H9 (cell line): ENCODE results near the gene RDH5. TPM values are rescaled to one million over a fixed set of nuclear protein-coding genes. Genes with fewer than 3 reads are reported as not detected.

Experiments used
- DNase-seq: peaks from one replicate; pipeline ENCODE4 v3.0.0-alpha.2; 2017
- H2AFZ ChIP-seq: one replicate; pipeline ENCODE4 v1.6.1; 2013; ENCODE audit warnings: mild to moderate bottlenecking, low read length, control low read depth, moderate library complexity
- H2AK5ac ChIP-seq: 2 replicates; pipeline ENCODE4 v1.6.1; 2013; ENCODE audit warnings: low read length, control low read depth, mixed read lengths; ENCODE audit not compliant: insufficient read length
- H2BK120ac ChIP-seq: one replicate; pipeline ENCODE4 v1.6.1; 2013; ENCODE audit warnings: low read depth, mild to moderate bottlenecking, low read length, control low read depth, inconsistent platforms; ENCODE audit not compliant: poor library complexity, severe bottlenecking
- H2BK12ac ChIP-seq: 2 replicates; pipeline ENCODE4 v1.6.1; 2013; ENCODE audit warnings: low read length, control low read depth, mixed read lengths, low read depth; ENCODE audit not compliant: insufficient read length
- H2BK15ac ChIP-seq: 2 replicates; pipeline ENCODE4 v1.6.1; 2013; ENCODE audit warnings: low read depth, low read length, control low read depth
- H2BK20ac ChIP-seq: one replicate; pipeline ENCODE4 v1.6.1; 2013; ENCODE audit warnings: low read depth, mild to moderate bottlenecking, low read length, control low read depth, inconsistent platforms; ENCODE audit not compliant: poor library complexity, severe bottlenecking
- H2BK5ac ChIP-seq: 2 replicates; pipeline ENCODE4 v1.6.1; 2013; ENCODE audit warnings: low read length, control low read depth, mixed read lengths; ENCODE audit not compliant: insufficient read length
- H3K14ac ChIP-seq: 2 replicates; pipeline ENCODE4 v1.6.1; 2013; ENCODE audit warnings: low read length, control low read depth; ENCODE audit not compliant: insufficient read depth
- H3K18ac ChIP-seq: 2 replicates; pipeline ENCODE4 v1.6.1; 2013; ENCODE audit warnings: low read depth, mild to moderate bottlenecking, mixed read lengths, low read length, control low read depth; ENCODE audit not compliant: insufficient read length
- H3K23ac ChIP-seq: 2 replicates; pipeline ENCODE4 v1.6.1; 2013; ENCODE audit warnings: low read length, control low read depth, mixed read lengths, low read depth; ENCODE audit not compliant: insufficient read length
- H3K23me2 ChIP-seq: 2 replicates; pipeline ENCODE4 v1.6.1; 2013; ENCODE audit warnings: low read depth, mild to moderate bottlenecking, mixed read lengths, low read length, control low read depth; ENCODE audit not compliant: insufficient read length, poor library complexity, severe bottlenecking
- H3K27ac ChIP-seq: 2 replicates; pipeline ENCODE4 v1.5.1; 2013; ENCODE audit warnings: low read length, control low read depth, mixed read lengths, low read depth; ENCODE audit not compliant: insufficient read length
- H3K27me3 ChIP-seq: 2 replicates; pipeline ENCODE4 v1.6.1; 2013; ENCODE audit warnings: low read length, control low read depth, inconsistent platforms; ENCODE audit not compliant: insufficient read depth
- H3K4ac ChIP-seq: 2 replicates; pipeline ENCODE4 v1.6.1; 2013; ENCODE audit warnings: low read depth, mild to moderate bottlenecking, control low read depth, inconsistent platforms, low read length, moderate library complexity
- H3K4me1 ChIP-seq: 2 replicates; pipeline ENCODE4 v1.6.1; 2013; ENCODE audit warnings: low read length, control low read depth, inconsistent platforms; ENCODE audit not compliant: insufficient read depth
- H3K4me2 ChIP-seq: 2 replicates; pipeline ENCODE4 v1.6.1; 2013; ENCODE audit warnings: low read length, control low read depth, mixed read lengths; ENCODE audit not compliant: insufficient read length, insufficient read depth
- H3K56ac ChIP-seq: 2 replicates; pipeline ENCODE4 v1.6.1; 2013; ENCODE audit warnings: low read depth, mild to moderate bottlenecking, mixed read lengths, low read length, control low read depth; ENCODE audit not compliant: insufficient read length
- H3K79me1 ChIP-seq: 2 replicates; pipeline ENCODE4 v1.6.1; 2013; ENCODE audit warnings: low read depth, mild to moderate bottlenecking, moderate library complexity, low read length, control low read depth, inconsistent platforms; ENCODE audit not compliant: insufficient read depth, poor library complexity, severe bottlenecking
- H3K79me2 ChIP-seq: 2 replicates; pipeline ENCODE4 v1.6.1; 2013; ENCODE audit warnings: low read length, control low read depth, inconsistent platforms; ENCODE audit not compliant: insufficient read depth
- H3K9ac ChIP-seq: 2 replicates; pipeline ENCODE4 v1.6.1; 2013; ENCODE audit warnings: low read length, control low read depth, mixed read lengths; ENCODE audit not compliant: insufficient read length; ENCODE audit errors: extremely low read depth
- H3K9me3 ChIP-seq: one replicate; pipeline ENCODE4 v1.6.1; 2013; ENCODE audit warnings: low read depth, low read length, inconsistent platforms; ENCODE audit not compliant: control insufficient read depth
- H3T11ph ChIP-seq: one replicate; pipeline ENCODE4 v1.6.1; 2013; ENCODE audit warnings: mild to moderate bottlenecking, low read length, control low read depth, inconsistent platforms
- H4K20me1 ChIP-seq: one replicate; pipeline ENCODE4 v1.6.1; 2013; ENCODE audit not compliant: control insufficient read depth, insufficient read length, insufficient read depth
- H4K5ac ChIP-seq: 2 replicates; pipeline ENCODE4 v1.6.1; 2013; ENCODE audit warnings: low read depth, mild to moderate bottlenecking, mixed read lengths, low read length, control low read depth; ENCODE audit not compliant: insufficient read length
- H4K8ac ChIP-seq: replicated peaks from 2 replicates; pipeline ENCODE4 v1.6.1; 2013; ENCODE audit warnings: low read length, control low read depth, mixed read lengths, low read depth; ENCODE audit not compliant: insufficient read length
- H4K91ac ChIP-seq: 2 replicates; pipeline ENCODE4 v1.6.1; 2013; ENCODE audit warnings: low read depth, mild to moderate bottlenecking, moderate library complexity, mixed read lengths, low read length, control low read depth; ENCODE audit not compliant: insufficient read length
- H3K27ac Mint-ChIP-seq, 3 experiments: 2 replicates in 2 of 3; 3 replicates in 1 of 3; pipeline ENCODE4 v1.8.0; 2020 to 2021; ENCODE audit warnings: mixed read lengths in 3 of 3, mild to moderate bottlenecking in 1 of 3, moderate library complexity in 1 of 3
- H3K27me3 Mint-ChIP-seq: 2 replicates; pipeline ENCODE4 v1.8.0; 2021; ENCODE audit warnings: low read depth, mild to moderate bottlenecking, moderate library complexity, mixed read lengths
- H3K36me3 Mint-ChIP-seq, 3 experiments: 2 replicates in 2 of 3; 3 replicates in 1 of 3; pipeline ENCODE4 v1.8.0; 2020 to 2021; ENCODE audit warnings: low read depth in 3 of 3, mixed read lengths in 3 of 3; ENCODE audit not compliant: insufficient read depth in 1 of 3
- H3K4me1 Mint-ChIP-seq, 2 experiments: 2 replicates each; pipeline ENCODE4 v1.8.0; 2020; ENCODE audit warnings: mixed read lengths in 2 of 2
- H3K4me3 Mint-ChIP-seq, 2 experiments: 2 replicates in 1 of 2; 3 replicates in 1 of 2; pipeline ENCODE4 v1.8.0; 2020 to 2021; ENCODE audit warnings: mild to moderate bottlenecking in 2 of 2, mixed read lengths in 2 of 2, moderate library complexity in 1 of 2
- H3K9me3 Mint-ChIP-seq, 2 experiments: 2 replicates in 1 of 2; 3 replicates in 1 of 2; pipeline ENCODE4 v1.8.0; 2020; ENCODE audit warnings: mild to moderate bottlenecking in 2 of 2, mixed read lengths in 2 of 2, moderate library complexity in 1 of 2
- CTCF ChIP-seq: fragments of 200-600 bp; sonication (generic); conservative IDR thresholded peaks from 3 replicates; pipeline ENCODE4 v1.8.0; 2021; ENCODE audit warnings: antibody characterized with exemption, mild to moderate bottlenecking
- WGBS: extraction: QIAGEN DNeasy Blood & Tissue Kit; methylation state at CpG from one replicate; pipeline ENCODE4 v1.1.7; 2013; ENCODE audit warnings: missing lambda C conversion rate, low lambda C conversion rate, mixed read lengths; ENCODE audit not compliant: insufficient read length; ENCODE audit errors: extremely low coverage; 5-methylcytosine and 5-hydroxymethylcytosine counted together
- total RNA-seq: library from RNA; stranded (reverse); gene quantifications from 2 replicates; pipeline ENCODE4 v1.2.1, GENCODE V29; 2021

RDH5 gene
- total RNA-seq, 1 experiment from 2014 or later: 6.6 TPM

GRCh38 chr12:55715833-55716581 is 4.2 kb upstream of the RDH5 start, which contains the start of gene BLOC1S1:
Gene BLOC1S1, plus strand, starts transcription at chr12:55716046. Its CDS starts 6 bp downstream, at chr12:55716052.
- H3K9me3 Mint-ChIP-seq: peaks cover 0 to 3% of the 10 kb centered on the region in 2 experiments; a peak in 3 of 5 replicates
- Histone ChIP-seq H3K23me2 (peaks cover 9% of the 10 kb centered on the region), H2BK20ac (no peak within 1 kb of the TSS), H4K91ac (no peak within 1 kb of the TSS), H2BK12ac (no peak within 1 kb of the TSS), H3K27me3 (no peaks in the 10 kb centered on the region; the same call in 1 of the 2 replicates), H3K23ac (no peak within 1 kb of the TSS), H3K79me1 (no peaks in the 10 kb centered on the region), H4K8ac (no peak within 1 kb of the TSS), H2AK5ac (no peak within 1 kb of the TSS), H4K5ac (no peak within 1 kb of the TSS), H3K79me2 (no peaks in the 10 kb centered on the region), H3K27ac (no peak within 1 kb of the TSS), H2BK120ac (no peak within 1 kb of the TSS), H3K4me2 (peak within 1 kb of the TSS; percentile 71), H3K56ac (no peak within 1 kb of the TSS), H3K9me3 (no peaks in the 10 kb centered on the region), H4K20me1 (no peaks in the 10 kb centered on the region), H3K4me1 (peaks cover 13% of the 10 kb centered on the region; the same call in 1 of the 2 replicates), H3T11ph (no peak within 1 kb of the TSS), H2BK5ac (no peak within 1 kb of the TSS), H3K18ac (no peak within 1 kb of the TSS), H3K9ac (peak within 1 kb of the TSS; percentile 61), H3K14ac (no peak within 1 kb of the TSS), H2BK15ac (no peak within 1 kb of the TSS), H2AFZ (no peak within 1 kb of the TSS), H3K4ac (no peak within 1 kb of the TSS)
- H3K4me1 Mint-ChIP-seq: peaks cover 35 to 41% of the 10 kb centered on the region in 2 experiments
- peaks cover 21% of the 10 kb centered on the region for H3K27me3 Mint-ChIP-seq
- H3K4me3 Mint-ChIP-seq: peak within 1 kb of the TSS; percentile 90 to 91
- peaks cover 0 to 8% (median 0%) of the 10 kb centered on the region in 3 experiments; a peak in 2 of 7 replicates for H3K36me3 Mint-ChIP-seq
- DNase-seq: peak; percentile 96
- WGBS: no CpG with 5 or more reads among the region's 42 CpGs
- H3K27ac Mint-ChIP-seq: peak within 1 kb of the TSS; percentile 70 to 96 (median 95); a peak in 6 of 7 replicates
- TF ChIP-seq CTCF: no peak
